ENCODE data around the gene SERPINB8. TPM values are rescaled to one million over a fixed set of nuclear protein-coding genes. Genes with fewer than 3 reads are reported as not detected.

Gene SERPINB8
- polyA plus RNA-seq, 1 donor (not counting 4 experiments of a cell fraction or from before 2014, with no cell fraction given) = 48.9 TPM

GRCh38 chr18:63980896-63981460, 11.1 kb downstream of the SERPINB8 start:
- no peak for TF ChIP-seq EZH2 (IDR thresholded peaks at IDR 0.05; ENCODE audit: low read length)
- no peak for TF ChIP-seq CTCF (optimal IDR thresholded peaks at IDR 0.05 in 1 of 3, IDR thresholded peaks at IDR 0.05 in 1 of 3, conservative IDR thresholded peaks at IDR 0.05 in 1 of 3; ENCODE audit: extremely low read depth in 1 of 3, insufficient read depth in 2 of 3, low read length in 3 of 3)
- dilution Hi-C loops (cut with MboI; ENCODE audit: extremely low pct_ligation_motif_present, low sequenced_read_pairs) = no loop called here
- H4K20me1 ChIP-seq (ENCODE audit: control insufficient read depth, extremely low read depth, insufficient read depth, low read length) = no peaks in the 10 kb centered on the region
- H3K36me3 ChIP-seq (ENCODE audit: control insufficient read depth in 2 of 2, extremely low read depth in 1 of 2, insufficient read depth in 2 of 2, low read length in 2 of 2) = peaks cover 34 to 38% of the 10 kb centered on the region in 2 experiments
- H3K4me3 ChIP-seq (ENCODE audit: control insufficient read depth in 2 of 3, extremely low read depth in 1 of 3, insufficient read depth in 2 of 3, low read depth in 1 of 3, low read length in 3 of 3) = no peak overlapping the region
- H3K27ac ChIP-seq (ENCODE audit: control insufficient read depth, insufficient read depth, low read length) = no peak overlapping the region
- no peak overlapping the region for H3K4me2 ChIP-seq (ENCODE audit: control insufficient read depth, extremely low read depth, insufficient read depth, low read depth, low read length)
- H2AFZ ChIP-seq (ENCODE audit: control insufficient read depth, low read length) = no peak overlapping the region
- peaks cover 41% of the 10 kb centered on the region for H3K79me2 ChIP-seq (ENCODE audit: control insufficient read depth, insufficient read depth, low read length)
- no peaks in the 10 kb centered on the region for H3K9me3 ChIP-seq (ENCODE audit: control insufficient read depth, low read depth, low read length)
- no peaks in the 10 kb centered on the region for H3K9me1 ChIP-seq (ENCODE audit: control insufficient read depth, extremely low read depth, insufficient read depth, low read length)
- DNase-seq (ENCODE audit: low read depth, low spot score) (no peak), FAIRE-seq (no peak)
- peaks cover 8% of the 10 kb centered on the region for H3K4me1 ChIP-seq (ENCODE audit: control insufficient read depth, extremely low read depth, insufficient read depth, low read length)
- H3K9ac ChIP-seq (ENCODE audit: control insufficient read depth, extremely low read depth, insufficient read depth, low read length) = no peak overlapping the region
- no peaks in the 10 kb centered on the region for H3K27me3 ChIP-seq (ENCODE audit: control insufficient read depth, extremely low read depth, insufficient read depth, low read length)

GRCh38 chr18:63981719-63982118, 11.8 kb downstream of the SERPINB8 start:
- no peaks in the 10 kb centered on the region for H3K9me1 ChIP-seq (ENCODE audit: control insufficient read depth, extremely low read depth, insufficient read depth, low read length)
- H3K4me2 ChIP-seq (ENCODE audit: control insufficient read depth, extremely low read depth, insufficient read depth, low read depth, low read length) = no peak overlapping the region
- no peaks in the 10 kb centered on the region for H3K27me3 ChIP-seq (ENCODE audit: control insufficient read depth, extremely low read depth, insufficient read depth, low read length)
- H4K20me1 ChIP-seq (ENCODE audit: control insufficient read depth, extremely low read depth, insufficient read depth, low read length) = no peaks in the 10 kb centered on the region
- no peak for DNase-seq (ENCODE audit: low read depth, low spot score)
- no peaks in the 10 kb centered on the region for H3K9me3 ChIP-seq (ENCODE audit: control insufficient read depth, low read depth, low read length)
- H3K4me3 ChIP-seq (ENCODE audit: control insufficient read depth in 2 of 3, extremely low read depth in 1 of 3, insufficient read depth in 2 of 3, low read depth in 1 of 3, low read length in 3 of 3) = no peak overlapping the region
- peaks cover 8% of the 10 kb centered on the region for H3K4me1 ChIP-seq (ENCODE audit: control insufficient read depth, extremely low read depth, insufficient read depth, low read length)
- peaks cover 37 to 38% of the 10 kb centered on the region in 2 experiments for H3K36me3 ChIP-seq (ENCODE audit: control insufficient read depth in 2 of 2, extremely low read depth in 1 of 2, insufficient read depth in 2 of 2, low read length in 2 of 2)
- no peak for FAIRE-seq
- peaks cover 34% of the 10 kb centered on the region for H3K79me2 ChIP-seq (ENCODE audit: control insufficient read depth, insufficient read depth, low read length)
- no peak overlapping the region for H3K9ac ChIP-seq (ENCODE audit: control insufficient read depth, extremely low read depth, insufficient read depth, low read length)
- H3K27ac ChIP-seq (ENCODE audit: control insufficient read depth, insufficient read depth, low read length) = no peak overlapping the region
- dilution Hi-C loops (cut with MboI; ENCODE audit: extremely low pct_ligation_motif_present, low sequenced_read_pairs) = no loop called here
- TF ChIP-seq EZH2 (IDR thresholded peaks at IDR 0.05; ENCODE audit: low read length) (no peak), CTCF (optimal IDR thresholded peaks at IDR 0.05 in 1 of 3, IDR thresholded peaks at IDR 0.05 in 1 of 3, conservative IDR thresholded peaks at IDR 0.05 in 1 of 3; ENCODE audit: extremely low read depth in 1 of 3, insufficient read depth in 2 of 3, low read length in 3 of 3) (no peak)
- H2AFZ ChIP-seq (ENCODE audit: control insufficient read depth, low read length) = no peak overlapping the region
